WTC11 (cell line): Measurements from ENCODE around the gene OXER1. TPM values are rescaled to one million over a fixed set of nuclear protein-coding genes. Genes with fewer than 3 reads are reported as not detected.

Source experiments
- ATAC-seq: fragments of 200-7000 bp; cut with Tn5 transposase; 2 replicates; pipeline ENCODE4 v1.10.0; 2021; ENCODE audit warnings: mild to moderate bottlenecking, moderate library complexity
- CTCF ChIA-PET: fragments of 300-600 bp; sonication (Branson Sonifier 250); formaldehyde crosslinking; loops from one replicate; lab custom pipeline; 2021; ENCODE audit warnings: antibody characterized with exemption; lab: Charles Lee
- POLR2A ChIA-PET: fragments of 350-600 bp; sonication (Branson Sonifier 250); formaldehyde crosslinking; loops from one replicate; lab custom pipeline; 2021; ENCODE audit warnings: antibody characterized with exemption; lab: Charles Lee
- DNase-seq: peaks from one replicate; pipeline ENCODE4 v3.0.0; 2021; ENCODE audit warnings: low spot score
- H3K27ac Mint-ChIP-seq: 2 replicates; pipeline ENCODE4 v1.8.0; 2021; ENCODE audit warnings: mixed read lengths
- H3K27me3 Mint-ChIP-seq: 2 replicates; pipeline ENCODE4 v1.8.0; 2021; ENCODE audit warnings: low read depth, mild to moderate bottlenecking, moderate library complexity, mixed read lengths
- H3K36me3 Mint-ChIP-seq: 2 replicates; pipeline ENCODE4 v1.8.0; 2021; ENCODE audit warnings: mixed read lengths
- H3K4me1 Mint-ChIP-seq: 2 replicates; pipeline ENCODE4 v1.8.0; 2022; ENCODE audit warnings: mixed read lengths
- H3K4me3 Mint-ChIP-seq: 2 replicates; pipeline ENCODE4 v1.8.0; 2021; ENCODE audit warnings: mild to moderate bottlenecking, moderate library complexity, mixed read lengths
- H3K9me3 Mint-ChIP-seq: 2 replicates; pipeline ENCODE4 v1.8.0; 2021; ENCODE audit warnings: mixed read lengths
- ARID4B ChIP-seq: sonication (generic); formaldehyde crosslinking; IDR thresholded peaks from 2 replicates; pipeline ENCODE4 v1.8.0; 2023; ENCODE audit warnings: missing genetic modification reagents, mild to moderate bottlenecking, borderline replicate concordance
- CBFB ChIP-seq: sonication (generic); formaldehyde crosslinking; IDR thresholded peaks from 2 replicates; pipeline ENCODE4 v1.8.1; 2022; ENCODE audit warnings: mild to moderate bottlenecking, low read depth, missing genetic modification reagents
- E2F4 ChIP-seq: sonication (generic); formaldehyde crosslinking; IDR thresholded peaks from 2 replicates; pipeline ENCODE4 v1.8.1; 2022; ENCODE audit warnings: low read depth, mild to moderate bottlenecking, moderate library complexity, missing genetic modification reagents, borderline replicate concordance
- E2F5 ChIP-seq: sonication (generic); formaldehyde crosslinking; IDR thresholded peaks from 2 replicates; pipeline ENCODE4 v1.8.1; 2022; ENCODE audit warnings: mild to moderate bottlenecking, moderate library complexity, missing genetic modification reagents
- EMX1 ChIP-seq: fragments of 250-450 bp; sonication (Bioruptor Pico); IDR thresholded peaks from 2 replicates; pipeline ENCODE4 v1.8.0; 2021; ENCODE audit warnings: mild to moderate bottlenecking
- FOXK1 ChIP-seq: sonication (generic); formaldehyde crosslinking; IDR thresholded peaks from 2 replicates; pipeline ENCODE4 v1.8.0; 2022; ENCODE audit warnings: mild to moderate bottlenecking, moderate library complexity, missing genetic modification reagents
- FOXP4 ChIP-seq: sonication (generic); formaldehyde crosslinking; IDR thresholded peaks from 2 replicates; pipeline ENCODE4 v1.8.0; 2022; ENCODE audit warnings: mild to moderate bottlenecking, missing genetic modification reagents
- GABPB1 ChIP-seq: sonication (generic); formaldehyde crosslinking; IDR thresholded peaks from 2 replicates; pipeline ENCODE4 v1.8.1; 2023; ENCODE audit warnings: mild to moderate bottlenecking, missing genetic modification reagents
- HMGXB4 ChIP-seq: sonication (generic); formaldehyde crosslinking; IDR thresholded peaks from 2 replicates; pipeline ENCODE4 v1.8.1; 2023; ENCODE audit warnings: mild to moderate bottlenecking, moderate library complexity, missing genetic modification reagents
- IRF1 ChIP-seq: sonication (generic); formaldehyde crosslinking; IDR thresholded peaks from 2 replicates; pipeline ENCODE4 v1.8.0; 2023; ENCODE audit warnings: missing genetic modification reagents
- MXD4 ChIP-seq: fragments of 250-450 bp; sonication (Bioruptor Pico); IDR thresholded peaks from 2 replicates; pipeline ENCODE4 v1.8.0; 2021; ENCODE audit warnings: mild to moderate bottlenecking, moderate library complexity, borderline replicate concordance
- NFE2L1 ChIP-seq: sonication (generic); formaldehyde crosslinking; IDR thresholded peaks from 2 replicates; pipeline ENCODE4 v1.8.1; 2023; ENCODE audit warnings: missing genetic modification reagents
- TEAD4 ChIP-seq: sonication (generic); formaldehyde crosslinking; IDR thresholded peaks from 2 replicates; pipeline ENCODE4 v1.8.0; 2022; ENCODE audit warnings: mild to moderate bottlenecking, missing genetic modification reagents
- ZNF121 ChIP-seq: sonication (generic); formaldehyde crosslinking; IDR thresholded peaks from 2 replicates; pipeline ENCODE4 v1.8.0; 2023; ENCODE audit warnings: missing genetic modification reagents
- ZNF138 ChIP-seq: sonication (generic); formaldehyde crosslinking; conservative IDR thresholded peaks from 2 replicates; pipeline ENCODE4 v1.8.1; 2022; ENCODE audit warnings: mild to moderate bottlenecking, moderate library complexity, missing genetic modification reagents
- total RNA-seq: library from RNA; stranded (reverse); gene quantifications from 3 replicates; pipeline ENCODE4 v1.2.3, GENCODE V29; 2021

OXER1 gene
- total RNA-seq, 1 experiment from 2014 or later: 2.6 TPM

GRCh38 chr2:42754776-42755140, 9.2 kb downstream of the OXER1 start:
- POLR2A ChIA-PET: no interaction called here
- Mint-ChIP-seq H3K4me1 (peaks cover 11% of the 10 kb centered on the region), H3K36me3 (no peaks in the 10 kb centered on the region), H3K27me3 (no peaks in the 10 kb centered on the region), H3K9me3 (no peaks in the 10 kb centered on the region), H3K4me3 (no peak overlapping the region), H3K27ac (peak overlapping the region; percentile 67; the same call in 1 of the 2 replicates)
- TF ChIP-seq ZNF138 (CRISPR knock-in tag) (no peak), EMX1 (CRISPR knock-in tag) (no peak), HMGXB4 (CRISPR knock-in tag) (no peak), IRF1 (CRISPR knock-in tag) (no peak), ARID4B (CRISPR knock-in tag) (no peak), FOXK1 (CRISPR knock-in tag) (no peak), CBFB (no peak), GABPB1 (CRISPR knock-in tag) (no peak), E2F4 (CRISPR knock-in tag) (no peak), ZNF121 (CRISPR knock-in tag) (no peak), MXD4 (CRISPR knock-in tag) (no peak), NFE2L1 (CRISPR knock-in tag) (no peak), FOXP4 (CRISPR knock-in tag) (no peak), TEAD4 (CRISPR knock-in tag) (no peak), E2F5 (no peak)
- CTCF ChIA-PET: interaction anchor here (0.8 to 1.1 kb wide), 3 partner anchors 12 to 55 kb away, joined by 3 read pairs; no protein-coding TSS in a partner anchor
- no peak for DNase-seq
- no peak for ATAC-seq
